22Rv1 (cell line): ENCODE results near the gene LAMA3.

Experiments used
- CTCF ChIP-seq: fragments of 450-650 bp; IDR thresholded peaks from 2 replicates; pipeline ENCODE4 v1.5.1; 2017; ENCODE audit warnings: mild to moderate bottlenecking
- ZFX ChIP-seq: fragments of 450-650 bp; IDR thresholded peaks from 2 replicates; pipeline ENCODE4 v1.6.1; 2017; ENCODE audit warnings: antibody characterized with exemption, borderline replicate concordance

- TF ChIP-seq CTCF (no peak), ZFX (no peak)
Measured at GRCh38 chr18:23824669-23825068, 135.4 kb downstream of the LAMA3 start.
